Natural killer cell treated with Interleukin-12 subunit alpha and Interleukin-12 subunit beta and Interleukin-15 and Interleukin-18, amount 100 ng/mL, for 72 hours (primary cell): ENCODE data around the gene MPG. TPM values are rescaled to one million over a fixed set of nuclear protein-coding genes. Genes with fewer than 3 reads are reported as not detected.
"Not testable (repeated sequence)": the region's sequence is repeated elsewhere in the genome, so short reads cannot be mapped to it uniquely, and the experiment has no call there.

Source experiments
- ATAC-seq, 2 donors: fragments of 150-1000 bp; cut with Tn5 transposase in 1 of 2; sonication (Bioruptor Pico), chemical (Tn5 transposase) in 1 of 2; 2 replicates each; pipeline ENCODE4 v1.10.0; 2021
- DNase-seq: peaks from one replicate; pipeline ENCODE4 v3.0.0; 2022; ENCODE audit warnings: low spot score
- H3K27ac Mint-ChIP-seq, 2 donors: 1 replicate in 1 of 2; 2 replicates in 1 of 2; pipeline ENCODE4 v1.8.0; 2022; ENCODE audit warnings: mixed read lengths in 2 of 2, mild to moderate bottlenecking in 1 of 2, moderate library complexity in 1 of 2
- H3K27me3 Mint-ChIP-seq, 2 donors: 1 replicate in 1 of 2; 2 replicates in 1 of 2; pipeline ENCODE4 v1.8.0; 2022; ENCODE audit warnings: mixed read lengths in 2 of 2
- H3K36me3 Mint-ChIP-seq: one replicate; pipeline ENCODE4 v1.8.0; 2022; ENCODE audit warnings: mixed read lengths
- H3K4me1 Mint-ChIP-seq, 2 donors: 1 replicate in 1 of 2; 2 replicates in 1 of 2; pipeline ENCODE4 v1.8.0; 2022; ENCODE audit warnings: low read depth in 2 of 2, mixed read lengths in 2 of 2, mild to moderate bottlenecking in 1 of 2
- H3K4me3 Mint-ChIP-seq: one replicate; pipeline ENCODE4 v1.8.0; 2022; ENCODE audit warnings: mixed read lengths
- H3K9me3 Mint-ChIP-seq: 2 replicates; pipeline ENCODE4 v1.8.0; 2022; ENCODE audit warnings: mixed read lengths
- total RNA-seq, 2 donors: library from RNA; stranded (reverse); gene quantifications; one replicate each; pipeline ENCODE4 v1.2.3, GENCODE V29; 2022

MPG gene
- total RNA-seq = 10 to 100 TPM; 39.9 to 43.8 TPM

DNA sequence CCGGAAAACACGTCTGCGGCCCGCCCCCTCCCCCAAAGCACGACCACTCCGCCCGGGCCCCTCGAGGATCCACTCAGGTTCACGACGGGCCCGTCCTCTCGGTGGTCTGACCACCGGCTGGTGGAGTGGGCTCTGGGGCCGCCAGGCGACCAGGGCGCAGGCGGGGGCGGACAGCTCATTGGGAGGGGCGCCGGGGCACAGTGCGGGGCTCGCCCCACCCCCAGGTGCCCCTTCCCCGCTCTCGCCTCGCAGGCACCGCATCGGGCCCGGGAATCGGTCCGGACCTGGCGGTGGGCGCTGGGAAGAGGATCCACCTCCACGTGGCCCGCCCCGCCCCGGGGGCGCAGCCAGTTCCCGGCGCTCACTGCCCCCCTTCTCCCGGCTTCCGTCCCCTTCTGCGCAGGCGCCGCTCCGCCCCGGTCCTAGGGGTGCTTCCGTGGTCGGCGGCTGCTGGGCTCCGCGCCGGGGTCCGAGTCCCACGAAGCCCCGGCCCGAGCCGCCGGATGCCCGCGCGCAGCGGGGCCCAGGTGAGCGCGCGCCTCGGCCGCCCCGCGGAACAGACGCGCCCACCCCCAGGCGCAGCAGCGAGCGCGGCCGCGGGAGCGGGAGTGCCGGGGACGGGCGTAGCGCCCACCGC lies at the start of gene MPG:
MPG (plus strand) TSS at position 419 of the 637 bp plus-strand sequence; CDS start at position 504, 85 bp downstream.
- H3K4me3 Mint-ChIP-seq = peak within 1 kb of the TSS; percentile 90
- no peaks in the 10 kb centered on the region for H3K36me3 Mint-ChIP-seq
- no peaks in the 10 kb centered on the region for H3K9me3 Mint-ChIP-seq
- peak within 1 kb of the TSS; percentile 87 to 94 for H3K27ac Mint-ChIP-seq
- peak; percentile 89 for DNase-seq
- peaks cover 23 to 35% of the 10 kb centered on the region in 2 donors for H3K4me1 Mint-ChIP-seq
- H3K27me3 Mint-ChIP-seq = peaks cover 4 to 8% of the 10 kb centered on the region in 2 donors
- ATAC-seq = peak; percentile 87

GRCh38 chr16:30627-31026 lies 47.4 kb upstream of the MPG start:
- not testable (repeated sequence) for H3K4me3 Mint-ChIP-seq, DNase-seq, H3K27ac Mint-ChIP-seq, H3K9me3 Mint-ChIP-seq, H3K36me3 Mint-ChIP-seq, ATAC-seq, H3K4me1 Mint-ChIP-seq, H3K27me3 Mint-ChIP-seq

DNA sequence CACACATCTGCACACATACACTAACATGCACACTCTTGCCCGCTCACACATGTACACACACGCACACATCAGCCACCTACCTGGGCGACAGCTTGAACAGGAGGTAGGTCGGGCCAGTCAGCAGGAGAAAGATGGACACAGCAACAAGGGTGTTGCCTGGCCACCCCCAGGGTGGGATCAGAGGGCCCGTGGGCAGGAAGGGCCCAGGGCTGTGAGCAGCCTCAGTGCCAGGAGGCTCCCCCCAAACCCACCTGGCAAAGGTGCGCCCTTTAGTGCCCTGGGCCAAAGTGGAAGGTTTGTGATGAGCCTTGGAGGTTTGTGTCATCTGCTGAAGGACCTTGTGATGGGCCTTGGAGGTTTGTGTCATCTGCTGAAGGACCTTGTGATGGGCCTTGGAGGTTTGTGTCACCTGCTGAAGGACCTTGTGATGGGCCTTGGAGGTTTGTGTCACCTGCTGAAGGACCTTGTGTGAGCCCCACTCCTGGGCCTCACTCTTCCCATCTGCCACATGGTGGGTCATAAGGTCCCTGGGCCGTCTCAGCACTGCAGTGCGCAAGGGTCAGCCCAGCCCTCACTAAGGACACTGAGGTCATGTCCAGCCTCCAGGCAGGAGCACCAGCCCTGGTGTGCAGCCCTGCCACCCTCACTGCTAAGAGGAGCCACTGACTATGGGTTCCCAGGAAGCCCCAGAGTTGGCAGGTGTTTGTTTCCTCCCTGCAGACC lies 44.7 kb upstream of the MPG start:
- H3K27me3 Mint-ChIP-seq, H3K4me1 Mint-ChIP-seq, H3K36me3 Mint-ChIP-seq, ATAC-seq, H3K27ac Mint-ChIP-seq, H3K4me3 Mint-ChIP-seq, H3K9me3 Mint-ChIP-seq: not testable (repeated sequence)
- DNase-seq = peak; percentile 54

- Mint-ChIP-seq H3K4me3 (no peak overlapping the region), H3K4me1 (peaks cover 7 to 8% of the 10 kb centered on the region in 2 donors), H3K27me3 (no peaks in the 10 kb centered on the region), H3K9me3 (no peaks in the 10 kb centered on the region), H3K36me3 (no peaks in the 10 kb centered on the region), H3K27ac (no peak overlapping the region)
- DNase-seq (peak; percentile 23), ATAC-seq (peak in 1 of 2 donors; percentile 4)
These were observed 44.0 kb upstream of the MPG start for GRCh38 chr16:33877-34647.

DNA sequence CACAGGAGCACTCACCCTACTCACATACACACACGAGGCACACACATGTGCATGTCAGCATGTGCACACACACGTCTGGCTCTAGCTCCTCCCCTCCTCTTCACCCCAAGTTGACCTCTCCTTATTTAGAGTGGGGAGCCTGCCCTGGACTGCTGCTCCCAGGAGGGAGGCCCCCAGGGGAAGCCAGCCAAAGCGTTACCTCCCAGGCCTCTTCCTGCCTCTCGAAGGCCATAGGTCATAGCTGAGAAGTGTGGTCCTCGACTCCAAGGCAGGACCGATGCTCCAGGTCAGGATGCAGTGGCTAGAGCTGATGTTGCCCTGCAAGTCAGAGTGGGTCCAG lies 43.4 kb upstream of the MPG start:
- no peak overlapping the region for H3K4me3 Mint-ChIP-seq
- no peak overlapping the region for H3K27ac Mint-ChIP-seq
- H3K9me3 Mint-ChIP-seq = no peaks in the 10 kb centered on the region

DNA sequence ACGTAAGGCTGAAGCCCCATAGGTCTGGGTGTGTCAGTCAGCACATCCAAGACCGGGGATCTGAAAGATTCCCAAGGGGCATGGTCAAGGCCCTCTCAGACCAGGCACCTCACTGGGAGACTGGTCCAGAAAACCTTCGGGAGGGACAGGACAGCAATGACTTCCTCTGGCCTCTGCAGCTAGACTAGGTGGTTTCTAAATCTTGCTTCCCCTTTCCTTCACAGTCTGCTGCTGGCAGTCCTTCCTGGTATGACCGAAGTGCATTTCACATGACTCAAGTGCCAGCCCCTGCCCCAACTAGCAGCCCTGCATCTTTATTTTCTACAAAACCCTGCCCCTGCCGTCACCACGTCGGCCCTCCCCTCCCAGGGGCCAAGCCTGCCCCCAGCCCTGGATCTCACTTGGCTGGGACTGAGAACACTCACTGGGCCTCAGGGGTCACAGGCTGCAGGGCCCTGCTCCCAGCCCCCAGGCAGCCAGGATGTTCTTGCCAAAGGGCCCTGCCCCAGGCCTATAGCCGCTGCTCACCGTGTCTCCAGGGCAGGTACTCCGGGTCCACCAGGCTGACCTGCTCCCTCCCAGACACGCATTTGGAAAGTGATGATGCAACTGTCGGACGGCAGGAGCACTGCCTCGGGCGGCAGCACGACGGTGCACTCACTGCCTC lies 42.9 kb upstream of the MPG start:
- Mint-ChIP-seq H3K4me3 (no peak overlapping the region), H3K4me1 (peaks cover 12% of the 10 kb centered on the region in 2 donors), H3K27ac (no peak overlapping the region), H3K9me3 (no peaks in the 10 kb centered on the region), H3K36me3 (no peaks in the 10 kb centered on the region), H3K27me3 (no peaks in the 10 kb centered on the region)
- ATAC-seq = no peak
- DNase-seq = peak; percentile 49

More for the DNA sequence above, 43.4 kb upstream of the MPG start:
- no peaks in the 10 kb centered on the region for H3K36me3 Mint-ChIP-seq
- peaks cover 12% of the 10 kb centered on the region in 2 donors for H3K4me1 Mint-ChIP-seq
- no peak for DNase-seq
- ATAC-seq = no peak
- H3K27me3 Mint-ChIP-seq = no peaks in the 10 kb centered on the region

- Mint-ChIP-seq H3K4me1 (peaks cover 12% of the 10 kb centered on the region in 2 donors), H3K27me3 (no peaks in the 10 kb centered on the region), H3K9me3 (no peaks in the 10 kb centered on the region), H3K4me3 (no peak overlapping the region), H3K36me3 (no peaks in the 10 kb centered on the region), H3K27ac (no peak overlapping the region)
- ATAC-seq = no peak
- peak; percentile 22 for DNase-seq
These were observed 42.2 kb upstream of the MPG start for GRCh38 chr16:35678-36305.

GRCh38 chr16:36336-36984 lies 41.6 kb upstream of the MPG start:
- H3K36me3 Mint-ChIP-seq = no peaks in the 10 kb centered on the region
- peaks cover 12% of the 10 kb centered on the region in 2 donors for H3K4me1 Mint-ChIP-seq
- H3K9me3 Mint-ChIP-seq = no peaks in the 10 kb centered on the region
- ATAC-seq (no peak), DNase-seq (peak; percentile 18)
- no peak overlapping the region for H3K4me3 Mint-ChIP-seq
- H3K27me3 Mint-ChIP-seq = no peaks in the 10 kb centered on the region
- H3K27ac Mint-ChIP-seq = no peak overlapping the region

GRCh38 chr16:37511-37910 lies 40.5 kb upstream of the MPG start:
- Mint-ChIP-seq H3K36me3 (peaks cover 9% of the 10 kb centered on the region), H3K4me1 (peaks cover 20 to 21% of the 10 kb centered on the region in 2 donors), H3K27ac (no peak overlapping the region), H3K4me3 (no peak overlapping the region), H3K9me3 (no peaks in the 10 kb centered on the region), H3K27me3 (no peaks in the 10 kb centered on the region)
- no peak for ATAC-seq
- DNase-seq = no peak

GRCh38 chr16:38206-38605 lies 39.8 kb upstream of the MPG start:
- not testable (repeated sequence) for H3K27me3 Mint-ChIP-seq, ATAC-seq, H3K4me3 Mint-ChIP-seq, H3K27ac Mint-ChIP-seq, H3K9me3 Mint-ChIP-seq
- peak; percentile 12 for DNase-seq
- Mint-ChIP-seq H3K4me1 (peaks cover 23 to 25% of the 10 kb centered on the region in 2 donors), H3K36me3 (peaks cover 16% of the 10 kb centered on the region)

DNA sequence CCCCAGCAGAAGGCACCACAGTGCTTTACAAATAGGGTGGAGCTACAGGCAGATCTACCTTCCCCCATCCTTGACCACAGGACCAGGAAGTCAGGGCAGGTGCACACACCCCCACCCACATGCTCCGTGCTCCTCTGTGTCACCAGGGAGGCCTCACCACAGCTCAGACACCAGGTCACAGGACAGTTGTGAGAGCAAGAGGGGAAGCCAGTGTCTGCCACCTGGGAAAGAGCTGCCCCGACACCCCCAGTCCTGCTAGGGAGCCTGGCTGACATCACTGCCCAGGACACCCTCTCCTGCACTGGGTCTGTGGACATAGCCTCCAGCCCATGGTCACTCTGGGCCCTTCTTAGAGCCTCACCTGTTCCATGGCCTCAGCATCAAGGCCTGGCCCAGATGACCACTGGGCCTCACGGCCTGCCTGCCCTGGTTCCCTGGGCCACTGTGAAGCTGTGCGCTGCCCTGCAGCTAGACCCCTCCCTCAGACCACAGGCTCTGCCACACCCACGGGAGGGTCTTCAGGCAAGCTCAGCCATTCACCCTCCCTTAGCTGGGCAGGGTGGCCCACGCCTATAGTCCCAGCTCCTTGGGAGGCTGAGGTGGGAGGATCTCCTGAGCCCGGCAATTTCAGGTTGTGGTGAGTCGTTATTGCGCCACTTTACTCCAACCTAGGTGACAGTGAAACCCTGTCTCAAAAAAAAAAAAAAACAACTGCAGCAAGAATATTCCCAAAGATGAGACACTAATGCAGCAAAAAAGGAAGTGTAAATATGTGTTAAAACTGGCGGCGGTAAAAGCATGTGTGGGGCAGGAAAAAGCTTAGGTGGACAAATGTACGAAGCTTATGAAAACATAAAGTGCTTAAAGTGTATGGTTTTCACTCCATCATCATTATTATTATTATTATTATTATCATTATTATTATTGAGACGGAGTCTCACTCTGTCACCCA lies 38.8 kb upstream of the MPG start:
- no peaks in the 10 kb centered on the region for H3K9me3 Mint-ChIP-seq
- ATAC-seq (peak; percentile 61 to 66), DNase-seq (peak; percentile 40)
- H3K4me1 Mint-ChIP-seq = peaks cover 24 to 25% of the 10 kb centered on the region in 2 donors
- no peak overlapping the region for H3K27ac Mint-ChIP-seq
- no peaks in the 10 kb centered on the region for H3K27me3 Mint-ChIP-seq
- no peak overlapping the region for H3K4me3 Mint-ChIP-seq
- H3K36me3 Mint-ChIP-seq = peaks cover 22% of the 10 kb centered on the region

GRCh38 chr16:41439-42068 lies 36.5 kb upstream of the MPG start:
- H3K27me3 Mint-ChIP-seq = no peaks in the 10 kb centered on the region
- peaks cover 17 to 20% of the 10 kb centered on the region in 2 donors for H3K4me1 Mint-ChIP-seq
- peak; percentile 45 for DNase-seq
- no peaks in the 10 kb centered on the region for H3K9me3 Mint-ChIP-seq
- peaks cover 28% of the 10 kb centered on the region for H3K36me3 Mint-ChIP-seq
- no peak overlapping the region for H3K27ac Mint-ChIP-seq
- H3K4me3 Mint-ChIP-seq = no peak overlapping the region
- no peak for ATAC-seq
